HCT116 (cell line): ENCODE measurements around the gene RNF208. TPM values are rescaled to one million over a fixed set of nuclear protein-coding genes. Genes with fewer than 3 reads are reported as not detected.

Source experiments
- ATAC-seq: fragments of 200-7000 bp; cut with Tn5 transposase; 2 replicates; pipeline ENCODE4 v1.9.1; 2020; ENCODE audit warnings: mild to moderate bottlenecking, moderate library complexity
- BruUV-seq: library from RNA; stranded (reverse); fragments of 400-500 nt; replicated peaks from 2 replicates; lab custom pipeline; 2021; lab: Mats Ljungman, UMichigan
- CTCF ChIA-PET: fragments of 300-600 bp; sonication (Branson Sonifier 250); formaldehyde crosslinking; loops from one replicate; lab custom pipeline; 2021; ENCODE audit warnings: antibody characterized with exemption; lab: Charles Lee
- POLR2A ChIA-PET: fragments of 300-600, 350-600 bp; sonication (Branson Sonifier 250); formaldehyde crosslinking; loops from one replicate; lab custom pipeline; 2021; ENCODE audit warnings: antibody characterized with exemption; lab: Charles Lee
- RAD21 ChIA-PET, 2 experiments: fragments of 300-600 bp; sonication (Branson Sonifier 250); formaldehyde crosslinking; loops; one replicate each; lab custom pipeline; 2023; ENCODE audit warnings: low total read pairs in 2 of 2; ENCODE audit not compliant: uncharacterized antibody in 2 of 2, unreplicated experiment in 2 of 2, low non-redundant PET in 1 of 2; lab: Charles Lee
- DNase-seq: peaks from one replicate; pipeline ENCODE4 v3.0.0-alpha.2; 2010; ENCODE audit warnings: low read depth, low spot score
- H2AFZ ChIP-seq: fragments of 200-600 bp; shearing (Covaris generic), sonication (generic); 2 replicates; pipeline ENCODE4 v1.6.1; 2017; ENCODE audit warnings: low read depth, mixed run types, mixed read lengths, antibody characterized with exemption, low read length; ENCODE audit not compliant: poor library complexity, severe bottlenecking
- H3K27ac ChIP-seq: 2 replicates; pipeline ENCODE4 v1.5.1; 2012; ENCODE audit warnings: low read depth, low read length
- H3K27me3 ChIP-seq: fragments of 200-600 bp; sonication (generic); 2 replicates; pipeline ENCODE4 v1.6.1; 2016; ENCODE audit warnings: mixed run types, low read length, mixed read lengths; ENCODE audit not compliant: insufficient read depth
- H3K36me3 ChIP-seq, 2 experiments: fragments of 200-500 bp in 1 of 2; fragments of 200-600 bp in 1 of 2; sonication (Bioruptor generic) in 1 of 2; sonication (generic) in 1 of 2; 2 replicates each; pipeline versions ENCODE4 v1.5.1 to v1.6.1; 2014 to 2016; ENCODE audit warnings: low read length in 2 of 2, inconsistent platforms in 1 of 2, mixed read lengths in 1 of 2, mixed run types in 1 of 2; ENCODE audit not compliant: insufficient read depth in 2 of 2, control insufficient read depth in 1 of 2
- H3K4me1 ChIP-seq, 2 experiments: fragments of 200-600 bp in 1 of 2; sonication (generic) in 1 of 2; 2 replicates each; pipeline versions ENCODE4 v1.5.1 to v1.6.1; 2012 to 2017; ENCODE audit warnings: low read length in 2 of 2, inconsistent platforms in 1 of 2, mild to moderate bottlenecking in 1 of 2, mixed read lengths in 1 of 2, mixed run types in 1 of 2, moderate library complexity in 1 of 2; ENCODE audit not compliant: insufficient read depth in 2 of 2, control insufficient read depth in 1 of 2
- H3K4me2 ChIP-seq: fragments of 200-600 bp; sonication (generic); 2 replicates; pipeline ENCODE4 v1.6.1; 2017; ENCODE audit warnings: mixed run types, low read length, mixed read lengths
- H3K4me3 ChIP-seq, 2 experiments: fragments of 200-600 bp in 1 of 2; sonication (generic) in 1 of 2; replicated peaks in 1 of 2; 2 replicates each; pipeline ENCODE4 v1.5.1; 2011 to 2016; ENCODE audit warnings: low read length in 2 of 2, control low read depth in 1 of 2, low read depth in 1 of 2, mild to moderate bottlenecking in 1 of 2, mixed read lengths in 1 of 2, mixed run types in 1 of 2
- H3K79me2 ChIP-seq: fragments of 200-600 bp; sonication (generic); 2 replicates; pipeline ENCODE4 v1.6.1; 2017; ENCODE audit warnings: mild to moderate bottlenecking, mixed run types, low read length, moderate library complexity, mixed read lengths; ENCODE audit not compliant: insufficient read depth
- H3K9ac ChIP-seq: fragments of 200-600 bp; sonication (generic); 2 replicates; pipeline ENCODE4 v1.6.1; 2016; ENCODE audit warnings: low read length, mixed read lengths
- H3K9me2 ChIP-seq: fragments of 200-600 bp; sonication (generic), shearing (Covaris generic); 2 replicates; pipeline ENCODE4 v1.6.1; 2017; ENCODE audit warnings: mixed run types, mild to moderate bottlenecking, moderate library complexity; ENCODE audit not compliant: insufficient read depth
- H3K9me3 ChIP-seq, 2 experiments: fragments of 200-500 bp in 1 of 2; fragments of 200-600 bp in 1 of 2; sonication (Bioruptor generic) in 1 of 2; sonication (generic) in 1 of 2; 2 replicates each; pipeline ENCODE4 v1.6.1; 2014 to 2017; ENCODE audit warnings: low read length in 2 of 2, mixed read lengths in 2 of 2, inconsistent platforms in 1 of 2, low read depth in 1 of 2, mild to moderate bottlenecking in 1 of 2, mixed run types in 1 of 2, moderate library complexity in 1 of 2; ENCODE audit not compliant: control insufficient read depth in 1 of 2, insufficient read depth in 1 of 2
- H4K20me1 ChIP-seq: fragments of 200-600 bp; sonication (generic), shearing (Covaris generic); 2 replicates; pipeline ENCODE4 v1.6.1; 2017; ENCODE audit warnings: mixed run types, mild to moderate bottlenecking, moderate library complexity; ENCODE audit not compliant: insufficient read depth
- CBX3 ChIP-seq: IDR thresholded peaks from 2 replicates; pipeline ENCODE4 v1.6.1; 2012; ENCODE audit warnings: low read depth
- CEBPB ChIP-seq: IDR thresholded peaks from 2 replicates; pipeline ENCODE4 v1.6.1; 2012; ENCODE audit warnings: low read depth
- EGR1 ChIP-seq: IDR thresholded peaks from 2 replicates; pipeline ENCODE4 v1.6.1; 2012; ENCODE audit warnings: low read depth
- FOSL1 ChIP-seq: IDR thresholded peaks from 2 replicates; pipeline ENCODE4 v1.6.1; 2012; ENCODE audit warnings: low read depth
- JUND ChIP-seq: IDR thresholded peaks from 2 replicates; pipeline ENCODE4 v1.6.1; 2012
- POLR2A ChIP-seq: IDR thresholded peaks from 2 replicates; pipeline ENCODE4 v1.7.0; 2011; ENCODE audit warnings: borderline replicate concordance; ENCODE audit not compliant: insufficient read depth, insufficient read length; ENCODE audit errors: extremely low read depth
- POLR2AphosphoS5 ChIP-seq: IDR thresholded peaks from 2 replicates; pipeline ENCODE4 v1.6.1; 2011; ENCODE audit warnings: mild to moderate bottlenecking, low read depth, low read length, moderate library complexity
- SIN3A ChIP-seq: IDR thresholded peaks from 2 replicates; pipeline ENCODE4 v1.6.1; 2012; ENCODE audit warnings: low read depth
- SP1 ChIP-seq: IDR thresholded peaks from 2 replicates; pipeline ENCODE4 v1.6.1; 2012; ENCODE audit warnings: low read depth
- ZNF274 ChIP-seq: fragments of 200-500 bp; sonication (Bioruptor generic); IDR thresholded peaks from 2 replicates; pipeline ENCODE4 v1.6.1; 2014; ENCODE audit warnings: mild to moderate bottlenecking, low read depth, low read length, inconsistent platforms
- intact Hi-C: fragments of 100-400 bp; cut with micrococcal nuclease; formaldehyde crosslinking; loops from 2 replicates; pipeline ENCODE4 v1.10.0; 2022
- total RNA-seq: library from RNA; stranded (reverse); gene quantifications from one replicate; pipeline ENCODE4 v1.2.1, GENCODE V29; 2021; ENCODE audit not compliant: unreplicated experiment
- TF ChIP-seq, protein P1 (sequence below): IDR thresholded peaks from 2 replicates; pipeline ENCODE4 v1.6.1; 2012; ENCODE audit warnings: low read depth
- TF ChIP-seq, protein P2 (sequence below), 3 experiments: fragments of 200-600 bp in 1 of 3; sonication (generic) in 1 of 3; IDR thresholded peaks in 2 of 3; conservative IDR thresholded peaks in 1 of 3; 2 replicates each; pipeline ENCODE4 v1.5.1; 2012 to 2017; ENCODE audit warnings: low read depth in 2 of 3, low read length in 2 of 3, antibody characterized with exemption in 1 of 3, borderline replicate concordance in 1 of 3, control low read depth in 1 of 3, mild to moderate bottlenecking in 1 of 3, mixed read lengths in 1 of 3, mixed run types in 1 of 3, moderate library complexity in 1 of 3; ENCODE audit not compliant: insufficient read depth in 1 of 3

The RNF208 gene
- total RNA-seq, 1 experiment from 2014 or later = 26.1 TPM

- Histone ChIP-seq H3K79me2 (no peaks in the 10 kb centered on the region), H3K4me1 (peaks cover 41 to 54% of the 10 kb centered on the region in 2 experiments), H3K27ac (no peak overlapping the region; the same call in 1 of the 2 replicates), H4K20me1 (no peaks in the 10 kb centered on the region)
- intact Hi-C loops = loop anchor here (5.0 to 10.0 kb wide), 3 partner anchors 42 to 444 kb away; partner anchors contain the start of genes ANAPC2, NPDC1 and SSNA1
- ChIA-PET POLR2A (no interaction called here), CTCF (no interaction called here), RAD21 (no interaction called here)
- TF ChIP-seq JUND (no peak), CEBPB (no peak), POLR2A (no peak), CBX3 (no peak), POLR2AphosphoS5 (no peak), SIN3A (no peak), EGR1 (no peak), FOSL1 (no peak), SP1 (no peak), ZNF274 (no peak)
- TF ChIP-seq, protein P1, sequence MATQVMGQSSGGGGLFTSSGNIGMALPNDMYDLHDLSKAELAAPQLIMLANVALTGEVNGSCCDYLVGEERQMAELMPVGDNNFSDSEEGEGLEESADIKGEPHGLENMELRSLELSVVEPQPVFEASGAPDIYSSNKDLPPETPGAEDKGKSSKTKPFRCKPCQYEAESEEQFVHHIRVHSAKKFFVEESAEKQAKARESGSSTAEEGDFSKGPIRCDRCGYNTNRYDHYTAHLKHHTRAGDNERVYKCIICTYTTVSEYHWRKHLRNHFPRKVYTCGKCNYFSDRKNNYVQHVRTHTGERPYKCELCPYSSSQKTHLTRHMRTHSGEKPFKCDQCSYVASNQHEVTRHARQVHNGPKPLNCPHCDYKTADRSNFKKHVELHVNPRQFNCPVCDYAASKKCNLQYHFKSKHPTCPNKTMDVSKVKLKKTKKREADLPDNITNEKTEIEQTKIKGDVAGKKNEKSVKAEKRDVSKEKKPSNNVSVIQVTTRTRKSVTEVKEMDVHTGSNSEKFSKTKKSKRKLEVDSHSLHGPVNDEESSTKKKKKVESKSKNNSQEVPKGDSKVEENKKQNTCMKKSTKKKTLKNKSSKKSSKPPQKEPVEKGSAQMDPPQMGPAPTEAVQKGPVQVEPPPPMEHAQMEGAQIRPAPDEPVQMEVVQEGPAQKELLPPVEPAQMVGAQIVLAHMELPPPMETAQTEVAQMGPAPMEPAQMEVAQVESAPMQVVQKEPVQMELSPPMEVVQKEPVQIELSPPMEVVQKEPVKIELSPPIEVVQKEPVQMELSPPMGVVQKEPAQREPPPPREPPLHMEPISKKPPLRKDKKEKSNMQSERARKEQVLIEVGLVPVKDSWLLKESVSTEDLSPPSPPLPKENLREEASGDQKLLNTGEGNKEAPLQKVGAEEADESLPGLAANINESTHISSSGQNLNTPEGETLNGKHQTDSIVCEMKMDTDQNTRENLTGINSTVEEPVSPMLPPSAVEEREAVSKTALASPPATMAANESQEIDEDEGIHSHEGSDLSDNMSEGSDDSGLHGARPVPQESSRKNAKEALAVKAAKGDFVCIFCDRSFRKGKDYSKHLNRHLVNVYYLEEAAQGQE = no peak
- TF ChIP-seq, protein P2, sequence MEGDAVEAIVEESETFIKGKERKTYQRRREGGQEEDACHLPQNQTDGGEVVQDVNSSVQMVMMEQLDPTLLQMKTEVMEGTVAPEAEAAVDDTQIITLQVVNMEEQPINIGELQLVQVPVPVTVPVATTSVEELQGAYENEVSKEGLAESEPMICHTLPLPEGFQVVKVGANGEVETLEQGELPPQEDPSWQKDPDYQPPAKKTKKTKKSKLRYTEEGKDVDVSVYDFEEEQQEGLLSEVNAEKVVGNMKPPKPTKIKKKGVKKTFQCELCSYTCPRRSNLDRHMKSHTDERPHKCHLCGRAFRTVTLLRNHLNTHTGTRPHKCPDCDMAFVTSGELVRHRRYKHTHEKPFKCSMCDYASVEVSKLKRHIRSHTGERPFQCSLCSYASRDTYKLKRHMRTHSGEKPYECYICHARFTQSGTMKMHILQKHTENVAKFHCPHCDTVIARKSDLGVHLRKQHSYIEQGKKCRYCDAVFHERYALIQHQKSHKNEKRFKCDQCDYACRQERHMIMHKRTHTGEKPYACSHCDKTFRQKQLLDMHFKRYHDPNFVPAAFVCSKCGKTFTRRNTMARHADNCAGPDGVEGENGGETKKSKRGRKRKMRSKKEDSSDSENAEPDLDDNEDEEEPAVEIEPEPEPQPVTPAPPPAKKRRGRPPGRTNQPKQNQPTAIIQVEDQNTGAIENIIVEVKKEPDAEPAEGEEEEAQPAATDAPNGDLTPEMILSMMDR (IDR thresholded peaks at IDR 0.05 in 2 of 3, conservative IDR thresholded peaks at IDR 0.05 in 1 of 3; ENCODE audit: borderline replicate concordance in 1 of 3, insufficient read depth in 1 of 3, low read depth in 2 of 3, low read length in 2 of 3) = no peak
- TF ChIP-seq, all 23 proteins: peak for 0
- no peak overlapping the region for H3K4me3 ChIP-seq
- H3K9me2 ChIP-seq = no peaks in the 10 kb centered on the region
- no peaks in the 10 kb centered on the region for H3K9me3 ChIP-seq
- no peaks in the 10 kb centered on the region for H3K27me3 ChIP-seq
- no peak overlapping the region for H2AFZ ChIP-seq
- no peak for ATAC-seq
- no peak for DNase-seq
- no peak overlapping the region for H3K4me2 ChIP-seq
- H3K9ac ChIP-seq = no peak overlapping the region
- H3K36me3 ChIP-seq = no peaks in the 10 kb centered on the region
- BruUV-seq = no TSS peak
Measured at GRCh38 chr9:137228968-137229896, 7.2 kb upstream of the RNF208 start.
